ENCODE results near the gene ACTN4.

Gene ACTN4

DNA sequence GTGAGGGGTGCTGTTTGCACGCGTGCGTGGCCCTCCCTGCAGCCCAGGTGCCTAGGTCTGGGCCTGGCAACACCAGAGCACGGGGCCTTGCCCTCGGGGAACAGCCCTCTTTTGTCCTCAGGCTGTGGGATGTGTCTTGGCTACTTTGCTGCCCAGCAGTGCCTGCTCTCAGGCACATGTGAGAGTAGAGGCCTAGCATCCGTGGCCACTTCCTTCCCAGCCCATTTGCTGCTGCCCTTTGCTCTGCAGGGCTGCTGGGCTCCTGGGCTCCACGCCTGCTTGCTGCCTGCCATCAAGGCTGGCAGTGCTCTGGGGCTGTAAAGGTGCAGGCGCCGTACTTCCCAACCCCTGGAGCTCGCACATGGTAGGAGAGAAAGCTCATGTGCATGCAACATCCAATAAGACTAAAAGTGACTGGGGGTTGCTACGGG is 50.2 kb downstream of the ACTN4 start:
- no peak for DNase-seq

- DNase-seq = no peak
Measured at GRCh38 chr19:38698225-38699026, 51.0 kb downstream of the ACTN4 start.

- no peak for DNase-seq
Measured at GRCh38 chr19:38699027-38699346, 51.5 kb downstream of the ACTN4 start.

DNA sequence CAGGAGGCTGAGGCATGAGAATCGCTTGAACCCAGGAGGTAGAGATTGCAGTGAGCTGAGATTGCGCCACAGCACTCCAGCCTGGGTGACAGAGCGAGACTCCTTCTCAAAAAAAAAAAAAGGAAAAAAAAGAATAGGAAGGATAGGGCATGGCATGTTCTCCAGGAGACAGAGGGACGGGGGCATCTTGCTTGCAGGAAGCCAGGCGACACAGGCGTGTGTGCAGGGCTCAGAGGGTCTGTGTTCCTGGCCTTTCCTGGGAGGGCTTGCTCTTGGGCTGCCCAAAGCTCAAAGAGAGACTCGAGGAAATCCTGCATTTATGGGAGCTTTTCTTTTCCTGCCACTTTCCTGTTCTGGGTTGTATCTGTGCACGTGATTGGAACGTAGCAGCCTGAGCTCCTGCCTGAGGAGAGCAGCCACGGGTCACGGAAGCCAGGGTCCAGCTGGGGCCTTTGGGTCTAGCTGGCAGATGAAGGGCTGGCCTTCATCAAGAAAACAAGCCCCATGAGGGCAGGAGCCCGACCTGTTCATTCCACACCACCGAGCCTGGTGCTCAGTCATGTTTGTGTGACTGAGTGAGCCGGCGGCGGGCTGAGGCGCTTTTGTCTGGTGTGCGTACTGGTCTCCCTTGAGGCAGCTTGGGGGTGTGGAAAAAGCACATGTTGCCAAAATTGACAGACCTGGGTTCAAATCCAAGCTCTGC is 52.3 kb downstream of the ACTN4 start:
- DNase-seq = no peak

- DNase-seq = no peak
Measured at GRCh38 chr19:38700350-38700901, 53.0 kb downstream of the ACTN4 start.

DNA sequence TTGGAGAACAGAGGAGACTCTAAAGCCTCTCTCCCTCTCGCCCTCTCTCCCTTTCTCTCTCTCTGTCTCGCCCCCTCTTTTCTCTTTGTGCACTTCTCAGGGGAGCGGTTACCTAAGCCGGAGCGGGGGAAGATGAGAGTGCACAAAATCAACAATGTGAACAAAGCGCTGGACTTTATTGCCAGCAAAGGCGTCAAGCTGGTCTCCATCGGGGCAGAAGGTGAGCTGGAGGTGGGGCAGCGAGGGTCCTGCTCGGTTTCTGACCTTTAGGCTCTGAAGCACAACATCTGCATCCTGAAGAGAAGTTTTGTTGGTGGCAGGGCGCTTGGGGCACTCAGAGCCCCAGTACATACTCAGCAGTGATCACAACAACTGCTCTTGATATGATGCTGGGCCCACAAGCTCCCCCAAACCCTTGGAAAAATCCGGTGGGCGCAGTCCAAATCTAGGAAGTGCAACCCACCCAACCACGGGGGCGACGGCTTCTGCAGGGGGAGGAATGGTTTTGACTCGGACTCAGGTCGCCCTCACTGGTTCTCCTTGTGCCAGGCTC is 53.5 kb downstream of the ACTN4 start:
- DNase-seq = no peak

GRCh38 chr19:38701455-38702063 is 54.1 kb downstream of the ACTN4 start:
- DNase-seq = no peak

DNA sequence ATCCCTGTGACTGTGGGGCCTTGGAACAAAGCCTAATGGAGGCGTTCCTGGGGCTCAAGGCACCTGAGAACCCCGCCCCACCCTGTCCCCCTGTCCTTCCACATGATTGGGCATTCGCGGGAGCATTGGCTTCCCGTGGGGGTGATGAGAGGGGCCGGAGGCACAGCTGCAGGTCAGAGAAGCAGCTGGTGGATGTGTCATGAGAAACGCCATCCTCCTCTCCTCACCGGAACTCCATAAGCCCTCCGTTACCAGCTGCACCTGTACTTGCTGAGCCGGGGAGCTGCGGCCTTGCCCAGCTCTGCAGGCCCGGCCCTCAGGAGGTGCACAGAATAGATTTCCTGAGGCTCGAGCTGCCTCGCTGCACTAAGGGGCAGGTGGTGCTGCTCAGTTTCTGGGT is 54.8 kb downstream of the ACTN4 start:
- no peak for DNase-seq

- no peak for DNase-seq
Measured at GRCh38 chr19:38703509-38703908, 56.1 kb downstream of the ACTN4 start.

- DNase-seq = no peak
Measured at GRCh38 chr19:38704488-38705026, 57.1 kb downstream of the ACTN4 start.

GRCh38 chr19:38705197-38706019 is 58.0 kb downstream of the ACTN4 start:
- no peak for DNase-seq

GRCh38 chr19:38706792-38707511 is 59.5 kb downstream of the ACTN4 start:
- no peak for DNase-seq

GRCh38 chr19:38707512-38708114 is 60.2 kb downstream of the ACTN4 start:
- no peak for DNase-seq

GRCh38 chr19:38708413-38709024 is 61.1 kb downstream of the ACTN4 start:
- no peak for DNase-seq

GRCh38 chr19:38709119-38709518 is 61.7 kb downstream of the ACTN4 start:
- no peak for DNase-seq

- DNase-seq = no peak
Measured at GRCh38 chr19:38709671-38710415, 62.4 kb downstream of the ACTN4 start.

- DNase-seq = no peak
Measured at GRCh38 chr19:38710416-38710702, 62.9 kb downstream of the ACTN4 start.

DNA sequence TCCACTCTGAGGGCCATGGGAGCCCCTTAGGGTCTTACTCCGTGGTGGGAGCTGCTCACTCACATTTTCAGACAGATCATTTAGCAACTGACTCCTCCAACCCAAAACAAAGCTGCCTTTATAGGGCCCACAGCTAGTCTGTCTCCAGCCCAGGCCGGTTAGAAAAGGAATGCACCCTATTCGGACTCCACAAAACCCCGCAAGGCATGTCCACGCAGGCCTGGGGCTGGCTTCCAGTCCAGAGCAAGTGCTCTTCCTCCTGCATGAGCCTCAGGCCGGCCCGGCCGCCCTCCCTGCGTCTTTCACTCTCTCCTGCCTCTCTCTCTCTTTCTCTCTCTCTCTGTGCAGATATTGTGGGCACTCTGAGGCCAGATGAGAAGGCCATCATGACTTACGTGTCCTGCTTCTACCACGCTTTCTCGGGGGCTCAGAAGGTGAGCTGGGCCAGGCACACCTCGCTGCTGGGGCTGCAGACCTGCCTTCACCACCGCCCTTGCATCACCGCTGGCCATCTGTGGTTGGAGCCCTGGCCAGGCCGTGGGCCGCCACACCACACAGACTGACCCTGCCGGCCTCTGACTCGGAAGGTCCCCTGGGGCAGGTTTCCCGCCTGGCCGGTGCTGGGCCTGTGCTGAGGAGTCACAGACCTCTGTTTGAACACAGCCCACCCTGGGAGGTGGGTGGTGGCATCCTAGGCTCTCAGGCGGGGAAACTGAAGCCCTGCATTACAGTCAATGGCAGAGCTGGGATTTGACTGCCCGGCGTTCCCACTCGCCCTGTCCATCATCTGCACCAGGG is 63.7 kb downstream of the ACTN4 start:
- no peak for DNase-seq

- no peak for DNase-seq
Measured at GRCh38 chr19:38711726-38712153, 64.3 kb downstream of the ACTN4 start.

Data from CD4-positive, alpha-beta T cell treated with Interleukin-6 for 4 hours (primary cell).